ENCODE results near the gene NOP9. TPM values are rescaled to one million over a fixed set of nuclear protein-coding genes. Genes with fewer than 3 reads are reported as not detected.

NOP9 gene
- total and polyA plus RNA-seq, 9 of the 15 experiments (the other 6 are each of a cell fraction or from before 2014, with no cell fraction given), result 1.0 to 27.9 (median 15.1) TPM

DNA sequence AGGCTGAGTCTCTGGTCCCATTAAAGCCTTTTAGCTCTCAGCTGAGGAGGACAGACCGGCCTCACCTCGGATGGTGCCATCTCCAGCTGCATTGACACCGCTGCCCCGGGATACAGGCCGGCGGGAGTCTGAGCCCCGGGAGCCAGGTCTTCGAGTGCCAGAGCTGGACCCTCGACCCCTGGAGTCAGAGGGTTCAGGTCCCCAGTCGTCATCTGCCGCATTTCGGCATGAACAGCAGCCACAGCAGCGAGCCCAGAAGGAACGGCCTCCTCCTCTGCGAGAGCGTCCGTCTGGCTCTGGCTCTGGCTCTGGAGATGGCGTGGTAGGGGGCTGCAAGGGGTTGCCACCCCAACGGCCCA is 37.7 kb upstream of the NOP9 start:
- Histone ChIP-seq H4K20me1 (replicated peaks; ENCODE audit: control insufficient read depth, insufficient read depth, low read length) (no peaks in the 10 kb centered on the region), H3K9ac (ENCODE audit: insufficient read depth in 1 of 2, low read depth in 2 of 2, low read length in 2 of 2) (peak overlapping the region in 1 of 2 experiments; percentile 9; a peak in 1 of 4 replicates), H3K27me3 (ENCODE audit: control insufficient read depth in 2 of 2, insufficient read depth in 2 of 2, low read length in 2 of 2) (no peaks in the 10 kb centered on the region), H3K36me3 (ENCODE audit: control insufficient read depth, insufficient read depth, low read length) (no peaks in the 10 kb centered on the region), H3K27ac (ENCODE audit: extremely low read depth, low read depth, low read length) (no peak overlapping the region), H2AFZ (ENCODE audit: low read depth, low read length) (no peak overlapping the region), H3K4me3 (no peak overlapping the region), H3K4me1 (replicated peaks in 1 of 2; ENCODE audit: control insufficient read depth in 2 of 2, insufficient read depth in 2 of 2, low read length in 2 of 2) (peaks cover 6 to 51% of the 10 kb centered on the region in 2 experiments; a peak in 4 of 5 replicates), H3K9me1 (ENCODE audit: control insufficient read depth, insufficient read depth, low read length) (no peaks in the 10 kb centered on the region), H3K79me2 (ENCODE audit: control insufficient read depth, insufficient read depth, low read length) (no peaks in the 10 kb centered on the region), H3K4me2 (ENCODE audit: insufficient read depth, low read length) (no peak overlapping the region), H3K9me3 (replicated peaks; ENCODE audit: control insufficient read depth, insufficient read depth, low read depth, low read length) (no peaks in the 10 kb centered on the region)
- POLR2A ChIA-PET, result interaction anchor here (1.0 to 1.6 kb wide), 3 partner anchors 8 to 175 kb away, joined by 3 to 4 read pairs (median 4); no protein-coding TSS in a partner anchor
- no peak for ATAC-seq
- FAIRE-seq, result no peak
- CTCF ChIA-PET (ENCODE audit: low intra/inter-chr PET ratio), result no interaction called here
- DNase-seq (ENCODE audit: extremely low read depth in 1 of 4, low spot score in 3 of 4), result no peak
- in situ Hi-C loops (cut with MboI), result no loop called here
- intact Hi-C loops (cut with micrococcal nuclease), result no loop called here
- no TSS peak for BruUV-seq (replicated peaks)
- WGBS (ENCODE audit: insufficient coverage, low coverage, missing lambda C conversion rate), result 72% methylated on average over 11 of the region's 19 CpGs
- TF ChIP-seq, protein P1, sequence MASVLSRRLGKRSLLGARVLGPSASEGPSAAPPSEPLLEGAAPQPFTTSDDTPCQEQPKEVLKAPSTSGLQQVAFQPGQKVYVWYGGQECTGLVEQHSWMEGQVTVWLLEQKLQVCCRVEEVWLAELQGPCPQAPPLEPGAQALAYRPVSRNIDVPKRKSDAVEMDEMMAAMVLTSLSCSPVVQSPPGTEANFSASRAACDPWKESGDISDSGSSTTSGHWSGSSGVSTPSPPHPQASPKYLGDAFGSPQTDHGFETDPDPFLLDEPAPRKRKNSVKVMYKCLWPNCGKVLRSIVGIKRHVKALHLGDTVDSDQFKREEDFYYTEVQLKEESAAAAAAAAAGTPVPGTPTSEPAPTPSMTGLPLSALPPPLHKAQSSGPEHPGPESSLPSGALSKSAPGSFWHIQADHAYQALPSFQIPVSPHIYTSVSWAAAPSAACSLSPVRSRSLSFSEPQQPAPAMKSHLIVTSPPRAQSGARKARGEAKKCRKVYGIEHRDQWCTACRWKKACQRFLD (CRISPR knock-in tag; IDR thresholded peaks at IDR 0.05), result no peak
- no peak for TF ChIP-seq CHCHD3 (CRISPR knock-in tag; IDR thresholded peaks at IDR 0.05)
- TF ChIP-seq, protein P2, sequence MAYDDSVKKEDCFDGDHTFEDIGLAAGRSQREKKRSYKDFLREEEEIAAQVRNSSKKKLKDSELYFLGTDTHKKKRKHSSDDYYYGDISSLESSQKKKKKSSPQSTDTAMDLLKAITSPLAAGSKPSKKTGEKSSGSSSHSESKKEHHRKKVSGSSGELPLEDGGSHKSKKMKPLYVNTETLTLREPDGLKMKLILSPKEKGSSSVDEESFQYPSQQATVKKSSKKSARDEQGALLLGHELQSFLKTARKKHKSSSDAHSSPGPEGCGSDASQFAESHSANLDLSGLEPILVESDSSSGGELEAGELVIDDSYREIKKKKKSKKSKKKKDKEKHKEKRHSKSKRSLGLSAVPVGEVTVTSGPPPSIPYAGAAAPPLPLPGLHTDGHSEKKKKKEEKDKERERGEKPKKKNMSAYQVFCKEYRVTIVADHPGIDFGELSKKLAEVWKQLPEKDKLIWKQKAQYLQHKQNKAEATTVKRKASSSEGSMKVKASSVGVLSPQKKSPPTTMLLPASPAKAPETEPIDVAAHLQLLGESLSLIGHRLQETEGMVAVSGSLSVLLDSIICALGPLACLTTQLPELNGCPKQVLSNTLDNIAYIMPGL (CRISPR knock-in tag; IDR thresholded peaks at IDR 0.05), result no peak
- TF ChIP-seq ZBTB1 (CRISPR knock-in tag; IDR thresholded peaks at IDR 0.05; ENCODE audit: borderline replicate concordance, low read depth), result no peak
- TF ChIP-seq, protein P3, sequence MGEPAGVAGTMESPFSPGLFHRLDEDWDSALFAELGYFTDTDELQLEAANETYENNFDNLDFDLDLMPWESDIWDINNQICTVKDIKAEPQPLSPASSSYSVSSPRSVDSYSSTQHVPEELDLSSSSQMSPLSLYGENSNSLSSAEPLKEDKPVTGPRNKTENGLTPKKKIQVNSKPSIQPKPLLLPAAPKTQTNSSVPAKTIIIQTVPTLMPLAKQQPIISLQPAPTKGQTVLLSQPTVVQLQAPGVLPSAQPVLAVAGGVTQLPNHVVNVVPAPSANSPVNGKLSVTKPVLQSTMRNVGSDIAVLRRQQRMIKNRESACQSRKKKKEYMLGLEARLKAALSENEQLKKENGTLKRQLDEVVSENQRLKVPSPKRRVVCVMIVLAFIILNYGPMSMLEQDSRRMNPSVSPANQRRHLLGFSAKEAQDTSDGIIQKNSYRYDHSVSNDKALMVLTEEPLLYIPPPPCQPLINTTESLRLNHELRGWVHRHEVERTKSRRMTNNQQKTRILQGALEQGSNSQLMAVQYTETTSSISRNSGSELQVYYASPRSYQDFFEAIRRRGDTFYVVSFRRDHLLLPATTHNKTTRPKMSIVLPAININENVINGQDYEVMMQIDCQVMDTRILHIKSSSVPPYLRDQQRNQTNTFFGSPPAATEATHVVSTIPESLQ (CRISPR knock-in tag; IDR thresholded peaks at IDR 0.05), result no peak
- no peak for TF ChIP-seq MTF1 (CRISPR knock-in tag; IDR thresholded peaks at IDR 0.05; ENCODE audit: borderline replicate concordance)
- no peak for TF ChIP-seq CBX8 (IDR thresholded peaks at IDR 0.05; ENCODE audit: borderline replicate concordance, extremely low read depth, low read depth, low read length, poor library complexity, severe bottlenecking)
- TF ChIP-seq TOE1 (IDR thresholded peaks at IDR 0.05; ENCODE audit: borderline replicate concordance), result no peak
- TF ChIP-seq TOE1 (CRISPR knock-in tag; IDR thresholded peaks at IDR 0.05; ENCODE audit: borderline replicate concordance, low read depth), result no peak
- TF ChIP-seq ZSCAN32 (CRISPR knock-in tag; IDR thresholded peaks at IDR 0.05), result no peak
- TF ChIP-seq STAT5B (CRISPR knock-in tag; IDR thresholded peaks at IDR 0.05), result no peak
- no peak for TF ChIP-seq DNMT1 (IDR thresholded peaks at IDR 0.05)
